HepG2 (cell line): ENCODE data around the gene SPATS2. TPM values are rescaled to one million over a fixed set of nuclear protein-coding genes. Genes with fewer than 3 reads are reported as not detected.

Experiments used
- CEBPZ ChIP-seq: IDR thresholded peaks from 2 replicates; pipeline ENCODE4 v1.6.1; 2012; ENCODE audit warnings: low read length, improper control_type of control experiment
- EEA1 ChIP-seq: sonication (generic); formaldehyde crosslinking; IDR thresholded peaks from 2 replicates; pipeline ENCODE4 v1.5.1; 2020; ENCODE audit warnings: mild to moderate bottlenecking, missing genetic modification reagents, borderline replicate concordance
- ELF1 ChIP-seq: sonication (generic); formaldehyde crosslinking; IDR thresholded peaks from 2 replicates; pipeline ENCODE4 v1.4.0; 2020; ENCODE audit warnings: missing genetic modification reagents
- EZH2 ChIP-seq: conservative IDR thresholded peaks from 2 replicates; pipeline ENCODE4 v1.6.1; 2012; ENCODE audit warnings: mild to moderate bottlenecking, low read depth, low read length, moderate library complexity
- HNRNPK ChIP-seq: fragments of 200-400 bp; formaldehyde crosslinking; IDR thresholded peaks from 2 replicates; pipeline ENCODE4 v1.6.1; 2018; ENCODE audit warnings: low read length, low read depth, moderate library complexity, mild to moderate bottlenecking; ENCODE audit not compliant: poor library complexity, severe bottlenecking
- HNRNPL ChIP-seq: fragments of 200-400 bp; formaldehyde crosslinking; IDR thresholded peaks from 2 replicates; pipeline ENCODE4 v1.6.1; 2017; ENCODE audit warnings: mild to moderate bottlenecking, low read depth, low read length
- MAFK ChIP-seq, 2 experiments: IDR thresholded peaks in 1 of 2; conservative IDR thresholded peaks in 1 of 2; 2 replicates each; pipeline ENCODE4 v1.6.1; 2011; ENCODE audit warnings: improper control_type of control experiment in 2 of 2, low read length in 2 of 2
- NFRKB ChIP-seq: fragments of 450-650 bp; IDR thresholded peaks from 2 replicates; pipeline ENCODE4 v1.6.1; 2017
- RCOR2 ChIP-seq: IDR thresholded peaks from 2 replicates; pipeline ENCODE4 v1.6.1; 2016; ENCODE audit warnings: missing biosample characterization, missing genetic modification reagents
- RFXAP ChIP-seq: sonication (generic); formaldehyde crosslinking; IDR thresholded peaks from 2 replicates; pipeline ENCODE4 v1.4.0; 2020; ENCODE audit warnings: missing genetic modification reagents, borderline replicate concordance
- THYN1 ChIP-seq: sonication (generic); formaldehyde crosslinking; IDR thresholded peaks from 2 replicates; pipeline ENCODE4 v1.8.1; 2023; ENCODE audit warnings: low read depth, mild to moderate bottlenecking, moderate library complexity, missing genetic modification reagents, borderline replicate concordance
- ZBTB21 ChIP-seq: sonication (generic); formaldehyde crosslinking; IDR thresholded peaks from 2 replicates; pipeline ENCODE4 v1.4.0; 2020; ENCODE audit warnings: missing genetic modification reagents
- ZNF18 ChIP-seq: sonication (generic); formaldehyde crosslinking; IDR thresholded peaks from 2 replicates; pipeline ENCODE4 v1.8.0; 2022; ENCODE audit warnings: mild to moderate bottlenecking, missing genetic modification reagents; ENCODE audit not compliant: insufficient replicate concordance
- ZNF317 ChIP-seq: sonication (generic); formaldehyde crosslinking; IDR thresholded peaks from 2 replicates; pipeline ENCODE4 v1.5.0; 2020; ENCODE audit warnings: mild to moderate bottlenecking, missing genetic modification reagents
- ZNF432 ChIP-seq: sonication (generic); formaldehyde crosslinking; IDR thresholded peaks from 2 replicates; pipeline ENCODE4 v1.5.0; 2020; ENCODE audit warnings: missing genetic modification reagents, mild to moderate bottlenecking, borderline replicate concordance
- ZNF563 ChIP-seq: sonication (generic); formaldehyde crosslinking; IDR thresholded peaks from 2 replicates; pipeline ENCODE4 v1.8.0; 2022; ENCODE audit warnings: mild to moderate bottlenecking, moderate library complexity, missing genetic modification reagents
- ZNF572 ChIP-seq: sonication (generic); formaldehyde crosslinking; IDR thresholded peaks from 2 replicates; pipeline ENCODE4 v1.5.1; 2020; ENCODE audit warnings: mild to moderate bottlenecking, missing genetic modification reagents
- ZNF709 ChIP-seq: sonication (generic); formaldehyde crosslinking; IDR thresholded peaks from 2 replicates; pipeline ENCODE4 v1.5.0; 2020; ENCODE audit warnings: mild to moderate bottlenecking, missing genetic modification reagents
- ZZZ3 ChIP-seq: sonication (generic); formaldehyde crosslinking; IDR thresholded peaks from 2 replicates; pipeline ENCODE4 v1.4.0; 2020; ENCODE audit warnings: missing genetic modification reagents, mild to moderate bottlenecking, borderline replicate concordance
- polyA plus RNA-seq, 8 experiments: library from polyadenylated mRNA; depleted of rRNA in 3 of 8; stranded (reverse) in 7 of 8; unstranded in 1 of 8; fragments of >200 nt; fragmentation: Illumina TruSeq in 4 of 8; extraction: Trizol in 4 of 8; gene quantifications; 2 replicates each; pipeline versions ENCODE4 v1.2.1 to v1.2.3, GENCODE V29; 2011 to 2016; ENCODE audit warnings: low read depth in 4 of 8, missing spikeins in 1 of 8, mixed read lengths in 1 of 8; ENCODE audit not compliant: insufficient read depth in 1 of 8
- total RNA-seq, 5 experiments: library from RNA; depleted of rRNA; stranded (reverse); fragments of >200 nt; fragmentation: Illumina TruSeq; extraction: Trizol; gene quantifications; 2 replicates each; pipeline ENCODE4 v1.2.3, GENCODE V29; 2016; ENCODE audit warnings: low read depth in 1 of 5

SPATS2 gene
- total and polyA plus RNA-seq, 2 of the 13 experiments (the other 11 are each of a cell fraction or from before 2014, with no cell fraction given), result 19.3 to 28.1 TPM

GRCh38 chr12:49345825-49346658 is 21.2 kb upstream of the SPATS2 start (continued):
- TF ChIP-seq MAFK (conservative IDR thresholded peaks at IDR 0.05 in 1 of 2, IDR thresholded peaks at IDR 0.05 in 1 of 2; ENCODE audit: low read length in 2 of 2), result no peak
- no peak for TF ChIP-seq ELF1 (CRISPR knock-in tag)
- no peak for TF ChIP-seq RCOR2 (CRISPR knock-in tag)
- TF ChIP-seq EZH2, result peak; percentile 97; the same call in 1 of the 2 replicates
- no peak for TF ChIP-seq CEBPZ
- TF ChIP-seq ZNF18 (CRISPR knock-in tag), result peak; percentile 9
- no peak for TF ChIP-seq ZNF572 (CRISPR knock-in tag)
- peak; percentile 53 for TF ChIP-seq HNRNPK
- no peak for TF ChIP-seq ZNF432
- TF ChIP-seq HNRNPL, result 0 out of 2 replicates have a peak, but pooled peaks have one; percentile 5
- TF ChIP-seq NFRKB, result no peak
- TF ChIP-seq THYN1 (CRISPR knock-in tag), result no peak
- no peak for TF ChIP-seq ZNF563 (CRISPR knock-in tag)
- no peak for TF ChIP-seq ZNF709 (CRISPR knock-in tag)
- TF ChIP-seq ZZZ3 (CRISPR knock-in tag), result no peak
- TF ChIP-seq ZNF317 (CRISPR knock-in tag), result no peak
- TF ChIP-seq EEA1, result no peak
- no peak for TF ChIP-seq RFXAP (CRISPR knock-in tag)
- no peak for TF ChIP-seq ZBTB21
